GM23248 (cell line): ENCODE data around the gene MOV10. TPM values are rescaled to one million over a fixed set of nuclear protein-coding genes. Genes with fewer than 3 reads are reported as not detected.

ENCODE experiments used
- DNase-seq: peaks from one replicate; pipeline ENCODE4 v3.0.0-alpha.2; 2015
- H2AFZ ChIP-seq: fragments of 200-600 bp; sonication (generic); 2 replicates; pipeline ENCODE4 v1.6.1; 2016; ENCODE audit warnings: antibody characterized with exemption
- H3F3A ChIP-seq: fragments of 200-600 bp; sonication (generic); 2 replicates; pipeline ENCODE4 v1.6.1; 2016; ENCODE audit warnings: mild to moderate bottlenecking, antibody characterized with exemption, mixed run types; ENCODE audit not compliant: insufficient read depth
- H3K27ac ChIP-seq: fragments of 200-600 bp; sonication (generic); 2 replicates; pipeline ENCODE4 v1.5.1; 2016; ENCODE audit warnings: mild to moderate bottlenecking
- H3K27me3 ChIP-seq: fragments of 200-600 bp; sonication (generic); replicated peaks from 2 replicates; pipeline ENCODE4 v1.6.1; 2016; ENCODE audit warnings: mild to moderate bottlenecking; ENCODE audit not compliant: insufficient read depth
- H3K36me3 ChIP-seq: fragments of 200-600 bp; sonication (generic); 2 replicates; pipeline ENCODE4 v1.6.1; 2016; ENCODE audit warnings: low read depth, mild to moderate bottlenecking
- H3K4me1 ChIP-seq: fragments of 200-600 bp; sonication (generic); 2 replicates; pipeline ENCODE4 v1.6.1; 2016; ENCODE audit warnings: mild to moderate bottlenecking; ENCODE audit not compliant: insufficient read depth
- H3K4me2 ChIP-seq: fragments of 200-600 bp; sonication (generic); one replicate; pipeline ENCODE4 v1.6.1; 2016; ENCODE audit warnings: mild to moderate bottlenecking; ENCODE audit not compliant: unreplicated experiment
- H3K4me3 ChIP-seq: fragments of 200-600 bp; sonication (generic); 2 replicates; pipeline ENCODE4 v1.5.1; 2016; ENCODE audit warnings: mild to moderate bottlenecking
- H3K79me2 ChIP-seq: fragments of 200-600 bp; sonication (generic); 2 replicates; pipeline ENCODE4 v1.6.1; 2016; ENCODE audit warnings: mild to moderate bottlenecking; ENCODE audit not compliant: insufficient read depth
- H3K9ac ChIP-seq: fragments of 200-600 bp; sonication (generic); 2 replicates; pipeline ENCODE4 v1.6.1; 2016; ENCODE audit warnings: mild to moderate bottlenecking
- H3K9me2 ChIP-seq: fragments of 200-600 bp; sonication (generic); 2 replicates; pipeline ENCODE4 v1.6.1; 2016; ENCODE audit warnings: mixed run types, mild to moderate bottlenecking, moderate library complexity; ENCODE audit not compliant: insufficient read depth
- H3K9me3 ChIP-seq: fragments of 200-600 bp; sonication (generic); one replicate; pipeline ENCODE4 v1.6.1; 2017; ENCODE audit warnings: low read depth
- H4K20me1 ChIP-seq: fragments of 200-600 bp; sonication (generic); 2 replicates; pipeline ENCODE4 v1.6.0; 2016; ENCODE audit not compliant: insufficient read depth
- EZH2 ChIP-seq: fragments of 200-600 bp; sonication (generic); IDR thresholded peaks from 2 replicates; pipeline ENCODE4 v1.6.1; 2018; ENCODE audit warnings: antibody characterized with exemption, mild to moderate bottlenecking; ENCODE audit not compliant: insufficient read depth, poor library complexity, severe bottlenecking
- EZH2phosphoT487 ChIP-seq: fragments of 200-600 bp; sonication (generic); IDR thresholded peaks from 2 replicates; pipeline ENCODE4 v1.6.1; 2018; ENCODE audit warnings: antibody characterized with exemption, moderate library complexity, mild to moderate bottlenecking, low read depth; ENCODE audit not compliant: insufficient read depth
- WGBS, 2 experiments: methylation state at CpG; one replicate each; pipeline ENCODE4 v1.1.6; 2015 to 2017; ENCODE audit warnings: low lambda C conversion rate in 2 of 2, low coverage in 1 of 2; ENCODE audit errors: missing lambda C conversion rate in 2 of 2; 5-methylcytosine and 5-hydroxymethylcytosine counted together
- in situ Hi-C: fragments of 300-500 bp; cut with MboI; formaldehyde crosslinking; loops from 2 replicates; pipeline ENCODE4 v1.15.0; 2020
- polyA plus RNA-seq: library from polyadenylated mRNA; unstranded; fragments of >200 nt; fragmentation: Nextera tagmentation; extraction: Ambion mirVana; gene quantifications from 2 replicates; pipeline ENCODE4 v1.2.1, GENCODE V29; 2016
- total RNA-seq: library from RNA; depleted of rRNA; stranded (reverse); fragments of >200 nt; shearing (Covaris generic); gene quantifications from 2 replicates; pipeline ENCODE4 v1.2.3, GENCODE V29; 2014; rRNA removed

The MOV10 gene, protein sequence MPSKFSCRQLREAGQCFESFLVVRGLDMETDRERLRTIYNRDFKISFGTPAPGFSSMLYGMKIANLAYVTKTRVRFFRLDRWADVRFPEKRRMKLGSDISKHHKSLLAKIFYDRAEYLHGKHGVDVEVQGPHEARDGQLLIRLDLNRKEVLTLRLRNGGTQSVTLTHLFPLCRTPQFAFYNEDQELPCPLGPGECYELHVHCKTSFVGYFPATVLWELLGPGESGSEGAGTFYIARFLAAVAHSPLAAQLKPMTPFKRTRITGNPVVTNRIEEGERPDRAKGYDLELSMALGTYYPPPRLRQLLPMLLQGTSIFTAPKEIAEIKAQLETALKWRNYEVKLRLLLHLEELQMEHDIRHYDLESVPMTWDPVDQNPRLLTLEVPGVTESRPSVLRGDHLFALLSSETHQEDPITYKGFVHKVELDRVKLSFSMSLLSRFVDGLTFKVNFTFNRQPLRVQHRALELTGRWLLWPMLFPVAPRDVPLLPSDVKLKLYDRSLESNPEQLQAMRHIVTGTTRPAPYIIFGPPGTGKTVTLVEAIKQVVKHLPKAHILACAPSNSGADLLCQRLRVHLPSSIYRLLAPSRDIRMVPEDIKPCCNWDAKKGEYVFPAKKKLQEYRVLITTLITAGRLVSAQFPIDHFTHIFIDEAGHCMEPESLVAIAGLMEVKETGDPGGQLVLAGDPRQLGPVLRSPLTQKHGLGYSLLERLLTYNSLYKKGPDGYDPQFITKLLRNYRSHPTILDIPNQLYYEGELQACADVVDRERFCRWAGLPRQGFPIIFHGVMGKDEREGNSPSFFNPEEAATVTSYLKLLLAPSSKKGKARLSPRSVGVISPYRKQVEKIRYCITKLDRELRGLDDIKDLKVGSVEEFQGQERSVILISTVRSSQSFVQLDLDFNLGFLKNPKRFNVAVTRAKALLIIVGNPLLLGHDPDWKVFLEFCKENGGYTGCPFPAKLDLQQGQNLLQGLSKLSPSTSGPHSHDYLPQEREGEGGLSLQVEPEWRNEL
- 16.5 and 24.9 TPM in 2 replicates for total RNA-seq
- polyA plus RNA-seq, result 29.1 and 31.1 TPM in 2 replicates

DNA sequence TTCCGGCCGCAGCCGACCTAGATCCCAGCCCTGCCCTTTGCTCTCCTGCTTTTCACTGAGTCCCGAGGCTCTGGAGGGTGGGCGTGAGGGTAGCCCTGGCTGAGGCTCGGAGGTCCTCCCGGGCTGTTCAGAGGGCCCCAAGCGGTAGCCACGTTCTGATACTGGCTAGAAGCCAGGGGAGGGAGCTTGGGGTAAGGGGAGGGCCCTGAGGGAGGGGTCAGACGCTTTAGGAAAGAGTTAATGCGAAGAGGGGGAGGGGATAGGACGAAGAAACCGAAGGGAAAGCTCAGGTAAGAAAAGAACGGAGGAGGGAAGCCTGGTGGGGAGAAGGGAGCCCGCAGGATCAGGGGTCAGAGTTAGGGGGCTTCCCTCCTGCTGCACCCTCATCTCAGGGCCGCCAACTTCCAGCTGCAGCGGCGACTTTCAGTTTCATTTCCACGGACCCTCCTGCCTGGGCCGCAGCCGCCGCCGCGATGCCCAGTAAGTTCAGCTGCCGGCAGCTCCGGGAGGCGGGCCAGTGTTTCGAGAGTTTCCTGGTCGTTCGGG is at the start of gene MOV10:
Gene MOV10, plus strand, starts transcription at position 220 of the 546 bp plus-strand sequence. Its CDS starts 254 bp downstream, at position 474.
- Histone ChIP-seq H3K27me3 (no peaks in the 10 kb centered on the region), H3K79me2 (peaks cover 32% of the 10 kb centered on the region), H3K9ac (peak within 1 kb of the TSS; percentile 91), H4K20me1 (no peaks in the 10 kb centered on the region), H3K4me1 (peaks cover 13% of the 10 kb centered on the region), H3K4me3 (peak within 1 kb of the TSS; percentile 84), H3K27ac (peak within 1 kb of the TSS; percentile 74), H2AFZ (peak within 1 kb of the TSS; percentile 90), H3K36me3 (peaks cover 29% of the 10 kb centered on the region), H3F3A (peaks cover 34% of the 10 kb centered on the region), H3K9me3 (no peaks in the 10 kb centered on the region), H3K9me2 (no peaks in the 10 kb centered on the region), H3K4me2 (peak within 1 kb of the TSS; percentile 98)
- DNase-seq, result peak; percentile 84
- TF ChIP-seq EZH2 (no peak), EZH2phosphoT487 (no peak)
- in situ Hi-C loops, result no loop called here
- 2 to 4% methylated on average over 23 to 30 of the region's 30 CpGs for WGBS, 2 experiments

DNA sequence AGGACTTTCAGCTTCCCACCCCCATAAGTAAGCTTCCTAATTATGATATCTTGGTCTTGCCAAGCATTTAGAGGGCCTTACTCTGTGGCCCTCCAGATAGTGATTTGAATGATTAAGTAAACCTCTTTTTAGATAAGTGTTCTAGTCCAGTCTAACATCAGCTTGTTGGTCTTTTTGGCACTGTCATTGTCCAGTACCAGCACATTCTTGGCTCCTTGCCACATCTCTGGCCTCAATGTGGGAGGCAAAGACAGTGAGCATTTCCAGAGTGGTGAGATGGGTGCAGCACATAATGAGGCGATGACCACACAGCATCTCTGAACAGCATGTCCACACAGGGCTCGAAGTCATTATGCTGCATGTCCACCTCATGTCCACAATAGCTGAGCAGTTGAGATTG is 48.8 kb upstream of the MOV10 start:
- TF ChIP-seq EZH2phosphoT487, result no peak
- no peak for TF ChIP-seq EZH2
- peak; percentile 50 for DNase-seq
- Histone ChIP-seq H3K9me3 (no peaks in the 10 kb centered on the region), H3K9me2 (no peaks in the 10 kb centered on the region), H3F3A (peaks cover 23% of the 10 kb centered on the region), H3K4me3 (no peak overlapping the region), H3K79me2 (peaks cover 100% of the 10 kb centered on the region), H3K27me3 (no peaks in the 10 kb centered on the region), H3K4me2 (no peak overlapping the region), H3K9ac (no peak overlapping the region), H3K27ac (no peak overlapping the region), H3K36me3 (0 out of 2 replicates have a peak, but pooled peaks cover 5% of the 10 kb centered on the region), H4K20me1 (peaks cover 55% of the 10 kb centered on the region), H3K4me1 (peaks cover 34% of the 10 kb centered on the region), H2AFZ (no peak overlapping the region)
- in situ Hi-C loops, result no loop called here
- 90 to 100% methylated on average over 2 of the region's 2 CpGs for WGBS, 2 experiments

DNA sequence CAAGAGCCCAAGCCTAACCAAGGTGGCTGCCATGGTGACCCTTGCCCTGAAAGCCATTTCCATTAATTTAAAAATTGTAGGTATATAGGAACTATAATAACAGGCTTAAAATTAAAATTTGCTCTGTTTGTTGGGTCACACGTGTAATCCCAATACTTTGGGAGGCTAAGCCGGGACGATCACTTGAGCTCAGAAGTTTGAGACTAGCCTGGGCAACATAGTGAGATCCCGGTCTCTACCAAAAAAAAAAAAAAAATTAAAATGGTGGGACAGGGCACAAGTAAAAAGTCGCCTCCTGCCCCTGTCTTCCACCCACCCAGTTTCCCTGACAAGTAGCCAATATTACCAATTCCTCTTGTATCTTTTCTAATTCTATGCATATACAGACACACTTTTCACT is 48.3 kb upstream of the MOV10 start:
- DNase-seq, result no peak

DNA sequence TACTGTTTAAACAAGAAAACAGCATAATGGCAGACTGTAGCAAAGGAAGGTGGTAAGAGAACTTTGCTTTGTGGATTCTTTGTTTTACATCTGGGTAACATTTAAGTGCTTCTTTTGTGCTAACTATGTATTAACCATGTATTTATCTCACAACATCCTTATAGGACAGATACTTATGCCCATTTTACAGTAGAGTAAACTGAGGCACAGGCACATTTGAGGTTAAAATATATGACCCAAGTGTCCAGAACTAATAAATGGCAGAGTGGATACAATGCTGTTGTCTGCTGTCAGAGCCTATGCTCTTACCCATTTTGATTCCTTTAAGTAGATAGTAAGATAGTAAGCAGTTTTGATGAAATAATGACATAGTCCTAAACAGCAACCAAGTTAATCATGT is 47.6 kb upstream of the MOV10 start:
- DNase-seq, result no peak
- in situ Hi-C loops, result no loop called here
- Histone ChIP-seq H3K79me2 (peaks cover 100% of the 10 kb centered on the region), H3K36me3 (peaks cover 9% of the 10 kb centered on the region; the same call in 1 of the 2 replicates), H3K4me3 (no peak overlapping the region), H3K27ac (no peak overlapping the region), H3K9ac (no peak overlapping the region), H4K20me1 (peaks cover 63% of the 10 kb centered on the region), H3F3A (peaks cover 23% of the 10 kb centered on the region), H3K9me2 (no peaks in the 10 kb centered on the region), H3K4me2 (no peak overlapping the region), H3K4me1 (peaks cover 22% of the 10 kb centered on the region), H3K9me3 (no peaks in the 10 kb centered on the region), H2AFZ (no peak overlapping the region), H3K27me3 (no peaks in the 10 kb centered on the region)
- TF ChIP-seq EZH2, result no peak
- no peak for TF ChIP-seq EZH2phosphoT487

More for the DNA sequence above, 48.3 kb upstream of the MOV10 start:
- no peak overlapping the region for H3K4me3 ChIP-seq
- H3K4me2 ChIP-seq, result no peak overlapping the region
- H3K36me3 ChIP-seq, result peaks cover 10% of the 10 kb centered on the region; the same call in 1 of the 2 replicates
- in situ Hi-C loops, result no loop called here
- 99% methylated on average over 5 of the region's 5 CpGs for WGBS, 2 experiments
- TF ChIP-seq EZH2phosphoT487 (no peak), EZH2 (no peak)
- no peak overlapping the region for H2AFZ ChIP-seq
- H3K27me3 ChIP-seq, result no peaks in the 10 kb centered on the region
- H3K9ac ChIP-seq, result no peak overlapping the region
- H3K4me1 ChIP-seq, result peaks cover 29% of the 10 kb centered on the region
- H3K27ac ChIP-seq, result no peak overlapping the region
- no peaks in the 10 kb centered on the region for H3K9me3 ChIP-seq
- peaks cover 100% of the 10 kb centered on the region for H3K79me2 ChIP-seq
- peaks cover 56% of the 10 kb centered on the region for H4K20me1 ChIP-seq
- H3K9me2 ChIP-seq, result no peaks in the 10 kb centered on the region
- H3F3A ChIP-seq, result peaks cover 19% of the 10 kb centered on the region
